ENCODE measurements around the gene BRI3BP.
"Not testable (repeated sequence)": the region's sequence is repeated elsewhere in the genome, so short reads cannot be mapped to it uniquely, and the experiment has no call there.

Gene BRI3BP

DNA sequence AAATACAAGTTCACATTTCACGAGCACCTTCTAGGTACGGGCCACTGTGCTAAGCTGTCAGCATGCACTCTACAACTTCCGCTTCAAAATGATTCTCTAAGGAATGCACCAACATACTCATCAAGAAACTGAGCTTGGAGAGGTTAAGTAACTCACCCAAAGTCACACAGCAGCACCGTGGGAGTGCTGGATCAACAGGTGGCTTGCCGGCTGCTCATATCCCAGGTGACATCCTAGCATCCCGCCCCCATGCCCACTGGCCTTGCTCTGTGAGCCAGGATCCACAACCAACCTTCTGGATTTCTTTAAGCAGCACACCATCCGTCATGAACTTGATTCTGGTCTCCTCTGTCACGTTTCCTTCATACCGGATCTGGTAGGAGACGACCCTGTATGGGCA lies 21.2 kb upstream of the BRI3BP start:
- DNase-seq: no peak

DNA sequence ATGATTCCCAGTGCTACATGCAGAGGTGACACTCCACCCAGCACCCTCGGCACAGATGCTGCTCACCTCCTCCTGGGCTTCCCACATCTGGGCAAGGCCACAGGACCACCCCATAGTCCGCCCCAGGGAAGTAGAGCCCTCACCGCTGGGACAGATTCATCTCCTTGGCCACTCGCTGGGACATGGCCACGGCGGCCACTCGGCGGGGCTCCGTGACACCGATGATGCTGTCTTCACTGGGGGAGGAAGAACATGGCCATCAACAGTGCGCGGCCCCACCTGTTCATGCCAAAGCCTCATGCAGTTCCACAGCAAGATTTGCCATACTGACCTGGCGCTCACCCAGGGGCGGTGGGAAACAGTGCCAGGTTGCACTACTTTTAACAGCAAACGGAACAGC lies 18.2 kb upstream of the BRI3BP start:
- DNase-seq: no peak

DNA sequence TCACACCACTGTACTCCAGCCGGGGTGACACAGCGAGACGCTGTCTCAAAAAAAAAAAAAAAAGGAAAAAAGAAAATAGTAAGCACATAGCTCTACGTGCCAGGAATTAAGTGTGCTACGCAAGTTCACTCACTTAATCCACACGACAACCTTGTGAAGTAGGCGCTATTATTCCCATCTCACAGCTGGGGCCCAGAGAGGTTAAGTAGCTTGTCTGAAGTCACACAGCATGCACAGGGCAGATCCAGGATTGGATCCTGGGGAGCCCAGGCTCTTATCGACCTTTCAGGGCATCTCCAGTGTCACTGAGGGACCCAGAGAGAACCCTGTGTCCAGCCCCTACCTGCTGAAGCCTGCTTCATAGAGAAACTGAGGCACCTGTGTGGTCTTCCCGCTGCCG lies 16.4 kb upstream of the BRI3BP start:
- DNase-seq: no peak

DNA sequence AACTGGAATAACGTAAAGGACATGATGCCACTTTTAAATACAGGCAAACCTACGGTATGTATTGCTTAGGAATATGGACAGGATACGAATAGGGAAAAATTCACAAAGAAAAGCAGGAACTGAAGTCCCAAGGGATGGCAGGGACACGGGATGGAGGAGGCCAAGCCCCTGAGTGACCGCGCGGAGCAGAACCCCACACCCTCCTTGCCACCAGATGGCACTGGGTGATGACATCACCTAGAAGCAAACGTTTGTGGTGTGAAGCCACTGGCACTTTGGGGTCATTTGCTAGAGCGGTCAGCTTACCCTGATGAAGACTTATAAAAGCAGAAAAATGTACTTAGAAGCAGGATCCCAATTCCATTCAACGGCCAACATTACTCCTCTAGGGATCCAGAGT lies 13.9 kb upstream of the BRI3BP start:
- peak in 3 of 56 donors; percentile 7 to 18 (median 14) for DNase-seq

DNA sequence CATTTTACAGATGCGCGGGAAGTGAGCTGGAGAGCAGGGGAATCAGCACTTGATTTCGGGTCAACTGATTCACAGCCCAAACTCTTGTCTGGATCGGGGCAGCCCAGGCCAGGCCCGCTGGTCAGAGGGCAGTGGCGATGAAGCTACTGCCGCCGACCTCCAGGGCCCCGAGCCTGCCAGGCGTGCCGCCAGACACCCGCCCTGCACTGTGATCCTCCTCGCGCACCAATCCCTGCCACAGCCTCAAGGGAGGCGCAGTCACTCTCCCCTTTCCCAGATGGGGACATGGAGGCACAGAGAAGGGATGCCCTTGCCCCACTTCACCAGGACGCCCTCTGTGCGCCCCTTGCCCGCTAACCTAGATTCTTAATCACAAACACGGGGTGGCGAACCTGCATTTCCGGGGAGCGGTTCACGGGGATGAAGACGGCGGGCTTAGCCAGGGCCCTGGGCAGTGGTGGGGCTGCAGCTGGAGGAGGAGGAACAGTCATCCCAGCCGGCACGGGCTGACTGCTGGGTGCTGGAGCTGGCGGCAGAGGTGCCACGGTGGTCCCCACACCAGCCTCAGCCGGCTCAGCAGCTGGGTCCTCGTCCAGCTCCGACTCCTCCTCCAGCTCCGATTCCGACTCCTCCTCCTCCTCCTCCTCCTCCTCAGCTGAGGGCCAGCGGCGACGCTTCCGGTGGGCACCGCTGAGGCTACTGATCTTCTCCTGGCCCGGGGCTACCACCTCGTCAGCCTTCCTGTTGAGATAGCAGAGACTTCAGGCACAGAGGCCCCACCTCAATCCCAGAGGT lies 13.2 kb upstream of the BRI3BP start:
- DNase-seq: no peak

DNA sequence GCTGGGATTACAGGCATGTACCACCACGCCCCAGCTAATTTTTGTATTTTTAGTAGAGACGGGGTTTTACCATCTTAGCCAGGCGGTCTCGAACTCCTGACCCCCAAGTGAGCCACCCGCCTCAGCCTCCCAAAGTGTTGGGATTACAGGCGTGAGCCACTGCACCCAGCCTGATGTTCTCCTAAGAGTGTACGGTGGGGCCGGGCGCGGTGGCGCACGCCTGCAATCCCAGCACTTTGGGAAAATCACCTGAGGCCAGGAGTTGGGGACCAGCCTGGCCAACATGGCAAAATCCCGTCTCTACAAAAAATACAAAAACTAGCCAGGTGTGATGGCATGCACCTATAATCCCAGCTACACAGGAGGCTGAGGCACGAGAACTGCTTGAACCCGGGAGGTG lies 6.6 kb upstream of the BRI3BP start:
- DNase-seq: not testable (repeated sequence)

DNA sequence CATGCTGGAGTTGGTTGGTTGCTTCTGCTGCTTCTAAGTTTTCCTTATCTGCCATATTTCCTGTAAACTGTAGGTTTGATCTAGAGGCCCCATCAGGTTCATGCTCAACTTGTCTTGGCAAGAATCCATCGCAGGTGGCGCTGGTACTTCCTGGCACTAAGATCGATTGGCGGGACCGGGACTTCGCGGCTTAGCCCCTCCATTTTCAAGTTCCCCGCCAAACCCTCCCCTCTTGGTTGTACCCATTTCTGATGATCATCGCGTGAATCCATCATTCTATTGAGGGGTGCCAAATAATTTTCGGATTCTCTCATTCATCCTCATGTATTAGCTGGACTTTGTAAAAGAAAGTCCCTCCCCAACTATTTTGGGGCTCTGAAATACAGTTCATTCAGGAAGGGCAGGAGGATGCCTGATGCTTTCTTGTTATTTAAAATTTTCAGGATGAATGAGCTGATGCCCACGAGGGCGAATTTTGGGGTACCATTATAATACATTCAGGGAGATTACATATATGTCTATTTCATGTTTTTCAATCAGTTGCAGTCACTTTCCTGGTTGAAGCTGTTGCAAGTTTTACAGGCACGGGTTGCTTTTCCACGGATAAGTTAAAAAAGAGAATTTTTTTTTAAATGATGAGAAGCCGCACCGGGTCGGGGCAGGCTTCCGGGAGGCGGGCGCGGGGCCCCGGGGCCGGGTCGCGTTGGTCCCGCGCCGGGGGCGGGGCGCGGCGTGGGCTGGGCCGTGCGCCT lies 395 bp upstream of the BRI3BP start:
- peak in 24 of 56 donors; percentile 2 to 73 (median 18) for DNase-seq

DNA sequence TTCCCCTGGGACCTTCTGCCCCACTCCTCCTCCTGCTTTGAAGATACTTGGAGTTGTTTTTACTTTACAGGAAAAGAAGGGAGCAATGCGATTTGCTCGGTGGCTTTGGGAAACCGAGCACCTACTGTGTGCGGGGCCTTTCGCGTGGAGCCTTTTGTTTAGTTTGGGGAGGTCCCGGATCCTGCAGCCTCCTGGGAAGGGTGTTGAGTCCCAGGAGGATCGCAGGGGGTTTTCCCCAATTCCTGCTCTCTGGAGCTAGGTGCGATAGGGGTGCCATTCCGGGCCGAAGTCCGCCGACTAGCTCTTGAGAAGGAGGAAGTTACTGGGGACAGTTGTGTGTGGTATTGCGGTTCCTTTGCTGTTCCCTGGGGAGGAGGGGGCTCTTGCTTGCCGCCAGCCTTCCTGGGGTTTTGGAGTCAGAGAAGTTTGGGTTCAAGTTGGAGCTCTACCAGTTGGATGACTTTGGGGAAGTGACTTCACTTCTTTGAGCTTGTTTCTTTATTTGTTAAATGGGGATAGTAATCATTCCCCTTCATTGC lies 1.1 kb downstream of the BRI3BP start:
- DNase-seq: peak in 1 of 56 donors; percentile 10

DNA sequence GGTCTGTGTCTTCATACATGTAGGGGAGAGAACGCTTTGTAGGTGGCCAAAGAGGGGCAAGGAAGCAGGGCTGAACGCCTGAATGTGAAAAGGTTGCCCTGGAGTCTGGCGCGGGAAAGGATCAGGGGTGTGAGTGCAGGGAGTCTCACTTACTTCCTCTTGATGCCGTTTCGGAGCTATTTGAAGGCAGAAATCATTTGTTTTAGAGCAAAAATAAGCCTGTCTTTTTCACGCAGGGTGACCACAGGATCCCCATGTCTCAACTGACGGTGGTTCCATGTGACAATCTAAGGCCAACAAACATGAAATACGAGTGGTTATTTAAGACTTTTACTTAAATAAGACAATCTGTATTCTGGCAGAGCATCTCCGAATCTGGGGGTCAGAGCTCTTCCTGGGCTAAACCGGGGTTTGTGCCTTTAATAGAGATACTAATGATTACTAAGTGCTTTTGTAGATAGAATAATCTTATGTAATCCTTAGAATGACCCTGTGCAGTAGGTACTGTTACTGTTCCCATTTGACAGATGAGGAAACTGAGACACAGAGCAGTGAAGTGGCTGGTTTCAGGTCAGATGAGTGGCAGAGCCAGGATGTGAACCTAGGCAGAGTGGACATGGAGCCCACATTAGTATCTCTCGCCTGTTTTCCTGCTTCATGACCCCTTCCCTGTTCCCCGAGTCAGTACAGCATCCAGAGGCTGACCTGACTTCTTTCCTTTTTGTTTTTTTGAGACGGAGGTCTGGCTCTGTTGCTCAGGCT lies 1.9 kb downstream of the BRI3BP start:
- peak in 1 of 56 donors; percentile 1 for DNase-seq

DNA sequence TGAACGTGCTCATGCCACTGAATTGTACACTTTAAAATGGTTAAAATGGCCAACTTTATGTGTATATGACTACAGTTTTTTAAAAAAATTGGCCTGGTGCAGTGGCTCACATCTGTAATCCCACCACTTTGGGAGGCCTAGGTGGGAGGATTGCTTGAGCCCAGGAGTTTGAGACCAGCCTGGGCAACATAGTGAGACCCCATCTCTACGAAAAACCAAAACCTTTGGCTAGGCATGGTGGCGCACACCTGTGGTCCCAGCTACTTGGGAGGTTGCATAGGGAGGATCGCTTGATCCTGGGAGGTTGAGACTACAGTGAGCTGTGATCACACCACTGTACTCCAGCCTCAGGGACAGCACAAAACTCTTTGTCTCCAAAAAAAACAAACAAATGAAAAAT lies 5.3 kb downstream of the BRI3BP start:
- no peak for DNase-seq

DNA sequence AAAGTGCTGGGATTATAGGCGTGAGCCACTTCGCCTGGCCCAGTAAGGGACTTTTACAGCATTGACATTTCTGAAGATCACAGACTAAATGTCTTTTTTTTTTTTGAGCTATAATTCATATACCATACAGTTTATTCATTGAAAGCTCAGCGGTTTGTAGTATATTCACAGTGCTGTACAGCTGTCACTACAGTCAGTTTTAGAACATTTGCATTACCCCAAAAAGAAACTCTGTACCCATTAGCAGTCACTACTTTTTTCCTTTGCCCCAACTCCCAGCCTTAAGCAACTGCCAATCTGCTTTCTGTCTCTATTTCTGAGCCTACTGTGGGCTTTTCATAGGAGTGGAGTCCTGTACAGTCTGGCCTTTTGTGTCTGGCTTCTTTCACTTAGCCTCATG lies 8.2 kb downstream of the BRI3BP start:
- no peak for DNase-seq

DNA sequence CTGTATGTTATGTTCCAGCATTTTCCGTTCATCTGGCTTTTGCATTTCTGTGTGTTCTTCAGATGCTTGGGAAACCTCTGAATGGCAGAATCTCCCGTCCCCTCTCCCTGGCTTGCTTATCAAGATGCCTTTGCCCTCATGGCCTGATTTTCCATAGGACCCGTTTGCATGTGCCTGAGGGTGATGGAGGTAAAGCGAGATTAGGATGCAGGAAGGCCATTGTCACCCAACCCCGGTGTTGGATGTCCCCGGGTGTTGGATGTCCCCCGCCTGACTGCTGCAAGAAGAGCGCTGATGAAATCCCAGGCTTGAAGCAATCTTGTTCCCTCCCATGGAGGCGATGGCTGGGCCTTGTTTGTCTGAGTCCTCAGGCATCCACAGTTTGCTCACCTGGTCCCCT lies 9.6 kb downstream of the BRI3BP start:
- no peak for DNase-seq

DNA sequence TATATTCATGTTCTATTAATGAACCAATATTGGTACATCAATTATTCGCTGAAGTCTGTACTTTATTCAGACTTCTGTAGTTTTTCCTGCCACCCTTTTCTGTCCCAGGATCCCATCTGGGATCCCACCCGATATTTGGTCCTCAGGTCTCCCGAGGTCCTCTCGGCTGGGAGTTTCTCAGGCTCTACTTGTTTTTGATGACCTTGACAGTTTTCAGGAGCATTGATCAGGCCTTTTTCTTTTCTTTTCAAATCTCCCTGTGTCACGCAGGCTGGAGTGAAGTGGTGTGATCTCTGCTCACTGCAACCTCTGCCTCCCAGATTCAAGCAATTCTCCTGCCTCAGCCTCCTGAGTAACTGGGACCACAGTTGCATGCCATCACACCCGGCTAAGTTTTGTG lies 11.2 kb downstream of the BRI3BP start:
- DNase-seq: no peak

DNA sequence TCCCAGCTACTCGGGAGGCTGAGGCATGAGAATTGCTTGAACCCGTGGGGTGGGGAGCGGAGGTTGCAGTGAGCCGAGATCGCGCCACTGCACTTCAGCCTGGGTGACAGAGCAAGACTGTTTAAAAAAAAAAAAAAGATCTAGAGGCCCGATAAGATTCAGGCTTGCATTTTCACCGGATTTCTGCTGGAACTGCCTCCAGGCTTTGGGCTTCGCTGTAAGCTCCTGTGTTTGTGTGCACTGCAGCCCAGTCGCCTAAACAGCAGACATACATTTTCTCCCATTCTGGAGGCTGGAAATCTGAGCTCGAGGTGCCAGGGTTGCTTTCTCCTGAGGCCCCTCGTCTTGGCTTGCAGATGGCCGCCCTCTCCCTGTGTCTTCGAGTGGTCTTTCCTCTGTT lies 12.2 kb downstream of the BRI3BP start:
- no peak for DNase-seq

DNA sequence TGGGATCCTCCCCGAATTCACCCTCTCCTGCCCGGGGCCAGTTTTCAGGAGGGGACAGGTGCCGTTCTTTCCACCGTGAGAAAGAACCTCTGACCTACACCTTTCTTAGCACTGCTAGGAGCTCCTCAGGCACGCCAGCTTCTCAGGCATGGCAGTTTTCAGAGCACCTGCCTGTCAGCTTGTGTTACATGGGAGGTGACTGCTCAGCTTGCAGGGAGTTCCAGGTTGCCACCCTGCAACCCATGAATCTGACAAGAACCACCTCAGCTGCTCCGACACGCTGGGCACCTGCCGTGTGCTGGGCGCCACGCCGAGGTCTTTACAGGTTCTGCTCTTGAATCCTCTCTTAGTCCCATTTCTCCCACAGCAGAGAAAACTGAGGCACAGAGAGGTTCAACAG lies 12.9 kb downstream of the BRI3BP start:
- no peak for DNase-seq

DNA sequence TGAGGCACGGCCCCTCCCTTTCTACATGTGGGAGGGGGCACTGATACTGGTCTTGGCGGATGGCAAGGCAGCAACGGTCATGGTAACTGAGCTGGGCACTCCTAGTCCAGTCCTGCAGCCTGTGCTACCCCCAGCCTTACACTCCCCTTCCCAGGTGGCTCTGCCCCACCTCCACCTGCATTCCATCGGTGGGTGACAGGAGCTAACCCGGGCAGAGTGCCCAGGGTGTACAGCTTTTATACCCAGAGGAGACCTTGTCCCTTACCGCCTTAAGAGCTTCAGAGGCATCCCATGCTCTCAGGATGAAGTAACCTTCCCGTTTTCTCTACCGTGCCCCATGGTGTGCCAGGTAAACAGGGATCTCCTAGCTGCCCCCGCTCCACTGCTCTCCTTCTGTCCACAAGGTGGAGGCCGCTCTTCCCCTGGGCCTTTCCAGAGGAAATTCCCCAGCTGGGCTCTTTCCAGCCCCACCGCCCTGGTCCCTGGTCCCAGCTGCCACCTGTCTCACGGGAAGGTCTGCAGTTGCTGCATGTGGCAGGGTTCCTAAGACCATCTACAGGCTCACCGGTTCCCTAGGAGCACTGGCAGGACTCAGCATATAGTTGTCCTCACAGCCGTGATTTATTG lies 20.5 kb downstream of the BRI3BP start:
- DNase-seq: no peak

DNA sequence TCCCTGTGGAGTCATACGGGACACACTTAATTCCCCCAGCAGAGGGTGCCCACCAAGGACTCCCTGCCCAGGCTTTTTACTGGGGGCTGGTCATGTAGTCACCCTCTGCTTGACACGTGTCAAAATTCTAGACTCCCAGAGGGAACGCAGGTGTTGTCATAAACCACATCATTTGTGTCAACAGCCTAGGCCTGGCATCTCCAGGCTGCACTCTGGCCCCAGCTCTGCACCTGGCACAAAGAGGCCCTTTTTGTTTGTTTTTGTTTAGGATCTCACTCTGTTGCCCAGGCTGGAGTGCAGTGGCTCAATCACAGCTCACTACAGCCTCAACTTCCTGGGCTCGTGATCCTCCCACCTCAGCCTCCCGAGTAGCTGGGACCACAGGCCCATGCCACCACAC lies 21.1 kb downstream of the BRI3BP start:
- no peak for DNase-seq

DNA sequence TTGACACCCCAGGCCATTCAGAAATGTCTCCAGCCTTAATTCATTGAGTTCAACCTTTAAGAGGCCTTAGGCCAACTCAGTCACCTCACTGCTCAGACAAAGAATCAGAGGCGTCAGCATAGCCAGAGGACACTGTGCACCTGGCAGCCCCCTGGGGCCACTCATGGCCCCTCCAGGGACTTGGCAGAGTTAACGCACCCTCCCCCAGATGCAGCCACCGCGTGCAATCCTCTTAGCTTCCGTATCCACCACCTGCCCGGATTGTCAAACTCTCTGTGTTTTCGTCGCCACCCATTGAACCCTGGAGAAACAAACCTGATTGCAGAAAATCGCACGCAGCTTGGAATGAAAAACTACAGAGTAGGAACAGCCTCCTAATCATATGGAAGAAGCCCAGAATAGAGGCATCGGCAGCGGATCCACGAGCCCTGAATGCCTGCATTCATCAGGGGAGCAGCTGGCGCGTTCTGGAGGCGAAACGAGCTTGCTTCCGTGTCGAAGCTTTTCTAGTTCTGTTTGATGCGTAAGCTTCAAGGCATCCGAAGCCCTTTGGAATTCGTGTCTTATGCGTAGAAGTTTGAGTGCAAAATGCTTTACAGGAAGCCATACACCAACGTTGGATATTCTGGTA lies 22.4 kb downstream of the BRI3BP start:
- DNase-seq: peak in 39 of 56 donors; percentile 3 to 75 (median 37)

DNA sequence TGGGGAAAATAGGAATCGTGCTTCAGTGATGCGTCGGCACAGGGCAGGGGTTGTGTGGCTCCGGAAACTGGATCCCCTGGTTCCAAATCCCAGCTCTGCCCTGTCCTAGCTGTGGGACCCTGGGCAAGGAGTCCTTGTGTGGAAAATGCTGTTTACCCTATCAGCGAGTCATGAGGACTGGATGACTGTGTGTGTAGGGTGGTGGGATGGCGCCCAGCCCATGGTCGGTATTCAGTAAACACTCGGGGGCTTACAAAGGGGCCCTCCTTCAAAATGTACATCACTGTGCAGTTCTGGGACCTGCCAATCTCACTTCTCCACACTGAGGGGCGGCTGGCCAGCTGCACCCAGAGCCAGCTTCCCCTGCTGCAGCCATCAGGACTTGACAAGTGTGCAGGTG lies 24.4 kb downstream of the BRI3BP start:
- DNase-seq: no peak

DNA sequence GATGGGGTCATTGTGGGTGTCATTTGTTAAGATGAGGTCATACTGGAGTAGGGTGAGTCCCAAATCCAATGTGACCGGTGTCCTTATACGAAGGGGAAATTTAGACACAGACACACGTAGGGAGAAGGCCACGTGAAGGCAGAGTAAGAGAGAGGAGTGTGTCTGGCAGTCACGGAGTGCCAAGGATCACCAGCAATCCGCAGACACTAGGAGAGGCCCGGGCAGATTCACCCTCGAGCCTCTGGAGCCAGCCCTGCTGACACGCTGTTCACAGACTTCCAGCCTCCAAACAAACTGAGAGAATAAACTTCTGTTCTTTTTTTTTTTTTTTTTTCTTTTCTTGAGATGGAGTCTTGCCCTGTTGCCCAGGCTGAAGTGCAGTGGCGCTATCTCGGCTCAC lies 24.9 kb downstream of the BRI3BP start:
- DNase-seq: no peak

DNA sequence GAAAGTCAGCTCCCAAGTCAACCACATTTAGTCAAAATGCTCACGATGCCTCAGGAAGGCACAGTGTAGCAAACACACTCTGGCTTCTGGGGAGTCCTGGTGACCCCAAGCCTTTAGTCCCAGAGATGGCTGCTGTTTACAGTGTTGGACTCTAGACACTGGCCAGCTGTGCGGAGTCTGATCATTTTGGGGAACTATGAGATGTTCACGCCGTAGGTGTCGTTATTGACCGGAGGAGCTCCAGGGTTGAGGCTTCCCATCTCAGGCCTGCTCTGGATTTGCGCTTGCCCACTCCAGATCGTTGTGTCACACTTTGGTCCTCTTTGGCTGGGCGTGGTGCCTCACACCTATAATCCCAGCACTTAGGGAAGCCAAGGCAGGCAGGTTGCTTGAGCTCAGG lies 27.7 kb downstream of the BRI3BP start:
- DNase-seq: no peak
